LNCAP (cell line): Measurements from ENCODE around the gene STK32C.

Source experiments
- TF ChIP-seq, protein P1 (sequence below): fragments of 450-650 bp; IDR thresholded peaks from 2 replicates; pipeline ENCODE4 v1.5.1; 2017; ENCODE audit warnings: mild to moderate bottlenecking

Gene STK32C

DNA sequence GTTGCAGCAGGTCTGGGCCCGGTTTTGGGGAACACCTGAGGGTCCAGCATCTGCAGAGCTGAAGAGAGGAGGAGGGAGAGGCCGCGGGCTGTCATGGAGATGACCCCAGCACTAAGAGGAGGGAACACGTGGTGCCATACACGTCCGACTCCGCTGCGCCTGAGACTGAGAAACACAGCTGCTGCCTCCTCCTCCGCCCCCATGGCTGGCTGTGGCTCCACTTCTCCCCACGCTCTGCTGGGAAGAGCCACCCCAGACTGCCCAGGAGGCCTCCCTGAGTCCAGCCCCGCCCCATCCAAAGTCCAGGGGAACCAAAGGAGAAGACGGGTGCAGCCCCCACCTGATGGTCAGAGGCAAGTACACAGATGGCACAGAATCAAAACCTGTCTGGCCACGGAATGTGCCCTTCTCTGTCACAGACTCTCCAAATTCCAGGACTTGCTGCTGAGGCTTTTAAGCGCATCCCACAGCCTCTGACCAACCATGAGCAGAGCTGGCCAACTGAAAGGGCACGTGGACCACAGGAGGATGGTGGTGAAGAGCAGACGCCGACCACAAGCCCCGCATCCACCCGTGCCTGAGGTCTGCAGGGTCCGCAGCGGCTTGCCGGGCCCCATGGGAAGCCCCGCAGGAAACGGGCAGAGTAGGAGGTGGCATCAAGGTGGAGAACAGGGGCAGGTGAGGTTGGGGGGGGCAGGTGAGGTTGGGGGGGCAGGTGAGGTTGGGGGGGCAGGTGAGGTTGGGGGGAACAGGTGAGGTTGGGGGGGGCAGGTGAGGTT lies 24.0 kb downstream of the STK32C start:
- TF ChIP-seq, protein P1, sequence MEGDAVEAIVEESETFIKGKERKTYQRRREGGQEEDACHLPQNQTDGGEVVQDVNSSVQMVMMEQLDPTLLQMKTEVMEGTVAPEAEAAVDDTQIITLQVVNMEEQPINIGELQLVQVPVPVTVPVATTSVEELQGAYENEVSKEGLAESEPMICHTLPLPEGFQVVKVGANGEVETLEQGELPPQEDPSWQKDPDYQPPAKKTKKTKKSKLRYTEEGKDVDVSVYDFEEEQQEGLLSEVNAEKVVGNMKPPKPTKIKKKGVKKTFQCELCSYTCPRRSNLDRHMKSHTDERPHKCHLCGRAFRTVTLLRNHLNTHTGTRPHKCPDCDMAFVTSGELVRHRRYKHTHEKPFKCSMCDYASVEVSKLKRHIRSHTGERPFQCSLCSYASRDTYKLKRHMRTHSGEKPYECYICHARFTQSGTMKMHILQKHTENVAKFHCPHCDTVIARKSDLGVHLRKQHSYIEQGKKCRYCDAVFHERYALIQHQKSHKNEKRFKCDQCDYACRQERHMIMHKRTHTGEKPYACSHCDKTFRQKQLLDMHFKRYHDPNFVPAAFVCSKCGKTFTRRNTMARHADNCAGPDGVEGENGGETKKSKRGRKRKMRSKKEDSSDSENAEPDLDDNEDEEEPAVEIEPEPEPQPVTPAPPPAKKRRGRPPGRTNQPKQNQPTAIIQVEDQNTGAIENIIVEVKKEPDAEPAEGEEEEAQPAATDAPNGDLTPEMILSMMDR = no peak

DNA sequence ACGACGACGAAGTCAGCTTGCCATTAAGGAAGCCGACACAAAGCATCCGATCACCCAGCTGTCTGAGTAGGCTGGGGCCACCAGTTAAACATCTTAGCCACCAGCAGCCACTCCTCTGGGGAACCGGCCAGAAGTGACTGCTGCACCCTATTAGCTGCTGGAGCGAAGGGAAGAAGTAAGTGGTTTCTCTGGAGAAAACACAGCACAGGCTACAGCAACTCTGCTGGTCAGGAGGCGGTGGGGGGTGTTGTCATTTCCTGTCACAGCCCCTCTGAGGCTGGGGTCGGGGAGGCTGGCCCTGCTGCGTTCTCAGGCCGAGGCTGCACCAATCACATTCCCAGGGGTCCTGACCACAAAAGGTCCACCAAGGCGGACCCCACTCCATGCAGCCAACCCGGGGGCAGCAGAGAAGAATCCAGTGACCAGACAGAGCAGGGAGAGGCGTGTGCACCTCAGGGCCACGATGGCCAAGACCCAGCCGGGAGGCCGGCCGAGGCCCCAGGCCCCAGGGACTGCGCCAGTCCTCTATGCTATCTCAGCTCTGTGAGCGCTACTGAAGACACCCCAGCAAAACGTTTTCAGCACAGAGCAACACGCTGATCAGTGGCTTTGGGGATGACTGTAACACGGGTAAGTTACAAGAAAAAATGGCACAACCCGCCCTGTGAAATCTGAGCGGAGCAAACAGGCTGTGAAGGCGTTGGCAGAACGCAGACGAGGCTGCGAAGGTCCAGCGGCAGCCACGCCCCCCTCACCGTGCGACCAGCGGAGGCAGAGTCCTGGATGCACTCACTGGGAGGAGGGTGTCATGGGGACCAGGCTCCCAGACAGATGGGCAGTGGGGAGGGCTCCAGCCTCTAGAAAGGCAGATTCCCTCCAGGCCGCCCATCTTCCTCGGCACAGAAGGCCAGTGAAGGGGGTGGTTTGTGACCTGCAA lies 24.8 kb downstream of the STK32C start:
- TF ChIP-seq, protein P1 = no peak

GRCh38 chr10:132281915-132282666 lies 25.7 kb downstream of the STK32C start:
- TF ChIP-seq, protein P1 = no peak

DNA sequence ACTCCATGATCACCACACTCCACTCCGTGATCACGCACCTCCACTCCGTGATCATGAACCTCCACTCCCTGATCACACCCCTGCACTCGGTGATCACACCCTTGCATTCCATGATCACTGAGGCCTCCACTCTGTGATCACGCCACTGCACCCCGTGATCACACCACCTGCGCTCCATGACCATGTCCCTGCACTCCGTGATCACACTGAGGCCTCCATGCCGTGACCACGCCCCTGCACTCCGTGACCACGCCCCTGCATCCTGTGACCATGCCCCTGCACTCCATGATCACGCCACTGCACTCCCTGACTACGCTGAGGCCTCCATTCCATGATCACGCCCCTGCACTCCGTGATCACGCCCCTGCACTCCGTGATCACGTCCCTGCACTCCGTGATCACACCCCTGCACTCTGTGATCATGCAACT lies 27.1 kb downstream of the STK32C start:
- TF ChIP-seq, protein P1 = no peak

DNA sequence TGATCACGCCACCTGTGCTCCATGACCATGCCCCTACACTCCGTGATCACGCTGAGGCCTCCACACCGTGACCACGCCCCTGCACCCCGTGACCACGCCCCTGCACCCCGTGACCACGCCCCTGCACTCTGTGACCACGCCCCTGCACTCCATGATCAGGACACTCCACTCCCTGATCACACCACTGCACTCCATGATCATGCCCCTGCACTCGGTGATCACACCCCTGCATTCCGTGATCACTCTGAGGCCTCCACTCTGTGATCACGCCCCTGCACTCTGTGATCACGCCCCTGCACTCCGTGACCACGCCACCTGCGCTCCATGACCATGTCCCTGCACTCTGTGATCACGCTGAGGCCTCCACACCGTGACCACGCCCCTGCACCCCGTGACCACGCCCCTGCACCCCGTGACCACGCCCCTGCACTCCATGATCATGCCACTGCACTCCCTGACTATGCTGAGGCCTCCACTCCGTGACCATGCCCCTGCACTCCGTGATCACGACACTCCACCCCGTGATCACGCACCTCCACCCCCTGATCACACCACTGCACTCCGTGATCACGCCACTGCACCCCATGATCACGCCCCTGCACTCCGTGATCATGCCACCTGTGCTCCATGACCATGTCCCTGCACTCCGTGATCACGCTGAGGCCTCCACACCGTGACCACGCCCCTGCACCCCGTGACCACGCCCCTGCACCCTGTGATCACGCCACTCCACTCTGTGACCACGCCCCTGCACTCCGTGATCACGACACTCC lies 27.7 kb downstream of the STK32C start:
- TF ChIP-seq, protein P1 = no peak

DNA sequence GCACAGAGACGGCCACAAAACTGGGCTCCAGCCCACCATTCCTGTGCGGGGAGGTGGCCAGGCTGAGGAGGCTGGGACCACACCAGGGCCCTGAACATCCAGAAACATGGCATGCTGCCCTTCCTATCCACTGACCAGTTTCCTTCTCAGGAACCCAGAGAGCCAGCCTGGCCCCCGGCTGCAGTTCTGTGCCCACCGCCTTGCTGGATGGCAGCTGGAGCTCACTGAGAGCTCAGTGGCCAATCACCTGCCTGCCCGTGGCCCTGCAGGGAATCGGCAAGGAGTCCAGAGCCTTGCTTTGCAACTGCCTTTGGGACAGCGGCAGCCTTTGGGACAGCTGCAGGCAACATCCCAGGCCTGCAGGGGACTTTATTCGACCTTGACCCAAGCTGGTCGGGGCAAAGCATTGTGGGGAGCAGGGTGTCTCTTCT lies 30.4 kb downstream of the STK32C start:
- TF ChIP-seq, protein P1 = no peak

DNA sequence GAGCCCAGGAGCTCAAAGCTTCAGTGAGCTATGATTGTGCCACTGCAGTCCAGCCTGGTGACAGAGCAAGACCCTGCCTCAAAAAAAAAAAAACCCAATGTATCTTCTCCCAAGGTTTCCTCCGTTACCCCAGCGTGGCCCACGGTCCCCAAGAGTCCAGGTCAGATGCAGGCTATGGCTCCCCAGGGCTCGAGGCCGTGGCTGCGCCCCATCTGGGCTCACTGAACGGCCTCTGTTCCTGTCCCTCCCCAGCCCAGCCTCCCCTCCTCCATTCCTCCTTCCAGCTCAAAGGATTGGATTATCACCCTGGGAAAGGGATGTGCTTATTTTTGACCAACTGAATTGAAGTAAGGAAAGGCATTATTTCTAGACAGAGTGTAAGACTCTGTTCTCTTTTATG lies 31.0 kb downstream of the STK32C start:
- TF ChIP-seq, protein P1 = no peak
